Articular chondrocyte of knee joint (primary cell): ENCODE measurements around the gene AVL9. TPM values are rescaled to one million over a fixed set of nuclear protein-coding genes. Genes with fewer than 3 reads are reported as not detected.

Experiments used
- total RNA-seq: library from RNA; depleted of rRNA; stranded (reverse); fragments of >200 nt; gene quantifications from 2 replicates; pipeline ENCODE4 v1.2.3, GENCODE V29; 2012

The AVL9 gene
- 28.2 and 32.2 TPM in 2 replicates for total RNA-seq

GRCh38 chr7:32495298-32496051 lies at the start of gene AVL9:
Gene AVL9, plus strand, starts transcription at chr7:32495489. Its CDS starts 221 bp downstream, at chr7:32495710.

DNA sequence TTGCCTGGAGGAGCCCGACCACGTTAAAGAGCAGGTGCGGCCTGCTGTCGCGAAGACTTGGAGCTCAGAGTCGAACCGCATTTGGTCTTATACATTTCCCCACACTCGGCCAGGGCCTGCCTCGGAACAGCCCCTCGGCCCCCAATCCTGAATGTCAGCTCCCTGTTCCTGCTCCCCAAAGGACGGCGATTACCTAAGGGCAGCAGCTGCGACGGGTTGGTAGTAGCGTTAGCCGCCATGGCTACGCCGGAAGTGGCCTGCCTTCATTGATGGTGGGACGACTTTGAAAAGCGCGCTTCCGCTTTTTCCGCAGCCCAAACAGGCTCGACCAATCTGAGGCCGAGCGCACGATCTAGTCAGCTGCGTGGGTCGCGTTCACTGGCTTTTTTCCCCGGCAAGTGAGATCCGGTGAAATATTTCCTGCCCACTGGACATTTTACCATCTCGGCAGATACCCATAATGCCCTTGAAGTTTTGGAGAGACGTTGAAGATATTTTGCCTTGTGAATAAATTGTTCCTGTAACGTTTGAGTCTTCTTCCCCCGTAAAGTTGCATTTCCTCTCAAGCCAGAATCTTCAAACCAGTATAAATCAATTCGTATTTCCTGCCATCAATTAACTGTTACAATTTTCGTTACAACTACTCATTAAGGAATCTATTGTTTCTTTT lies 5.0 kb upstream of the AVL9 start, which contains the start of gene LSM5:
Gene LSM5, minus strand, starts transcription at position 254 of the 670 bp plus-strand sequence. Its CDS starts 15 bp downstream, at position 239.

Other genes starting within 250 kb of the AVL9 start
- 28.0 and 36.2 TPM in 2 replicates for gene LSM5, start 5.1 kb upstream of the AVL9 start, total RNA-seq